A673 (cell line): Measurements from ENCODE around the gene PTGDR2.

Experiments used
- EZH2 ChIP-seq: fragments of 200-600 bp; sonication (generic); IDR thresholded peaks from 2 replicates; pipeline ENCODE4 v1.6.1; 2017; ENCODE audit warnings: borderline replicate concordance, low read depth, mild to moderate bottlenecking, mixed read lengths, antibody characterized with exemption, low read length; ENCODE audit not compliant: poor library complexity, severe bottlenecking
- TF ChIP-seq, protein P1 (sequence below): fragments of 300-800, 200-600 bp; sonication (generic); conservative IDR thresholded peaks from 2 replicates; pipeline ENCODE4 v1.5.1; 2017; ENCODE audit warnings: low read depth, mild to moderate bottlenecking, antibody characterized with exemption, low read length, moderate library complexity, mixed read lengths

DNA sequence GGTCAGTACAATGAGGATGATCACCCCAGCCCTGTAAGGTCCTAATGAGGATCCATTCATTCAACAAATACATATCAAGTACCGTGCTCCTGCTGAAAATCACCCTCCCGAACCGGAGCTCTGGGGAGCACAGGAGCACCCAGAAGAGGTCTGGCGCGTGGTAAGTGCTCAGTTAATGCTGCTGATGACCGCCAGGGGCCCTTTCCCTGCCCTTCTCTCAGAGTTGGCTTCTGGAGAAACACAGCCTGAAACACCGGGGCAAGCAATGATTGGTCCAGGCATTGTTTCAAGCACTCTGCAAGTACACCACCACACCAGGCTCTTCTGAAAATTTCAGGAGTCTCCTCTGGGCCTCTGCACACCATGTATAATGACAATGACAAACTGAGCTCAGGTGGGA, 17.6 kb downstream of the PTGDR2 start:
- TF ChIP-seq, protein P1, sequence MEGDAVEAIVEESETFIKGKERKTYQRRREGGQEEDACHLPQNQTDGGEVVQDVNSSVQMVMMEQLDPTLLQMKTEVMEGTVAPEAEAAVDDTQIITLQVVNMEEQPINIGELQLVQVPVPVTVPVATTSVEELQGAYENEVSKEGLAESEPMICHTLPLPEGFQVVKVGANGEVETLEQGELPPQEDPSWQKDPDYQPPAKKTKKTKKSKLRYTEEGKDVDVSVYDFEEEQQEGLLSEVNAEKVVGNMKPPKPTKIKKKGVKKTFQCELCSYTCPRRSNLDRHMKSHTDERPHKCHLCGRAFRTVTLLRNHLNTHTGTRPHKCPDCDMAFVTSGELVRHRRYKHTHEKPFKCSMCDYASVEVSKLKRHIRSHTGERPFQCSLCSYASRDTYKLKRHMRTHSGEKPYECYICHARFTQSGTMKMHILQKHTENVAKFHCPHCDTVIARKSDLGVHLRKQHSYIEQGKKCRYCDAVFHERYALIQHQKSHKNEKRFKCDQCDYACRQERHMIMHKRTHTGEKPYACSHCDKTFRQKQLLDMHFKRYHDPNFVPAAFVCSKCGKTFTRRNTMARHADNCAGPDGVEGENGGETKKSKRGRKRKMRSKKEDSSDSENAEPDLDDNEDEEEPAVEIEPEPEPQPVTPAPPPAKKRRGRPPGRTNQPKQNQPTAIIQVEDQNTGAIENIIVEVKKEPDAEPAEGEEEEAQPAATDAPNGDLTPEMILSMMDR: no peak
- no peak for TF ChIP-seq EZH2
